H1 (cell line): ENCODE measurements around the gene PRKAG1. TPM values are rescaled to one million over a fixed set of nuclear protein-coding genes. Genes with fewer than 3 reads are reported as not detected.

Source experiments
- CBX5 ChIP-seq: fragments of 300-800, 300-1000 bp; sonication (generic); IDR thresholded peaks from 2 replicates; pipeline ENCODE4 v1.7.1; 2016; ENCODE audit warnings: antibody characterized with exemption, low read length, low read depth
- CHD1 ChIP-seq: IDR thresholded peaks from 2 replicates; pipeline ENCODE4 v1.6.1; 2012; ENCODE audit warnings: low read depth, low read length, improper control_type of control experiment
- EP300 ChIP-seq, 2 experiments: IDR thresholded peaks; 1 replicate in 1 of 2; 2 replicates in 1 of 2; pipeline ENCODE4 v1.6.1; 2011 to 2012; ENCODE audit warnings: low read depth in 2 of 2, low read length in 2 of 2, mild to moderate bottlenecking in 2 of 2, borderline replicate concordance in 1 of 2, inconsistent platforms in 1 of 2, moderate library complexity in 1 of 2
- JUND ChIP-seq: IDR thresholded peaks from 2 replicates; pipeline ENCODE4 v1.6.1; 2011; ENCODE audit warnings: mild to moderate bottlenecking, improper control_type of control experiment, low read length
- TBP ChIP-seq: IDR thresholded peaks from 2 replicates; pipeline ENCODE4 v1.6.1; 2011; ENCODE audit warnings: low read depth, low read length, improper control_type of control experiment
- polyA plus RNA-seq, 7 experiments: library from polyadenylated mRNA; depleted of rRNA in 3 of 7; stranded (reverse) in 5 of 7; unstranded in 2 of 7; fragments of >200 nt in 5 of 7; fragments of 200-250 nt in 2 of 7; gene quantifications; 1 replicate in 5 of 7; 2 replicates in 1 of 7; 4 replicates in 1 of 7; pipeline versions ENCODE4 v1.2.1 to v1.2.3, GENCODE V29; 2011 to 2013; ENCODE audit warnings: missing spikeins in 2 of 7, mixed read lengths in 2 of 7
- total RNA-seq: library from RNA; stranded (reverse); fragmentation: NEBNext Ultra II Directional; extraction: Animal tissue kit (Norgen Biotek cat#: 25700); gene quantifications from 2 replicates; pipeline ENCODE4 v1.2.1, GENCODE V29; 2021

Gene PRKAG1
- total and polyA plus RNA-seq, 2 of the 8 experiments (the other 6 are each of a cell fraction or from before 2014, with no cell fraction given), result 38.6 to 57.5 TPM

DNA sequence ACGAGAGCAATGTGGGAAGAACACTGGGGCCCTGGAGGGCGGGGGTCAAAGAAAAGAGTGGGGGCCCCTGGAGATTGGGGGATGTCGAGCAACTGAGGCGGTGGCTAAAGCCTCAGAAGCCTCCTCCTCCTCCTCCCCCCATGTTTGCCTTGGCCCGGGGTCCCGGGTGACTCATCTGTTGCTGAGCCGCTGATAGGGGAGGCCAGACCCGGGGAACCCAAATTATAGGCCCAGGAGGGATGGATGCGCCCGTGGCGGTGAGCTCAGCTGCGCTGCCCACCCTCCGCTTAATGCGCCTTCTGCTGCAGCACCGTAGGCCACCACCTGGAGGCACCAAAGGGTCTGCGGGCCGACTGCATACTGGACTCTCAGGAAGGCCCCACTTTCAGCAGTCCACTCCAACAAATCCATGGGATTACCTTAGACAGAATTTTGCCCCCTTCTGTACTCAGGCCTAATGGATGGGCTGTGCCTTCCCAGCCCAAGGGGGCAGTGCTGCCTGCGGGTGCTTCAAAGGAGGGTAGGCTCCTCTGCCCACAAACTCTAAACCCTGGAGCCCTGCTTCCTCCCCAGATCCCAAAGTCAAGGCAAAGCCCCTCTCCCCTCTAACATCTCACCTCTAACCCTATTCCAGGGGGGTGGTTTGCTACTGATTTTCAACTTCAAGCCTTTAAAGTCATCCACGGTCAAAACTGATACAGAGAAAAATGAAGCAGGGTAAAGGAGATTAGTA lies 44.5 kb downstream of the PRKAG1 start (continued):
- TF ChIP-seq TBP (no peak), CHD1 (no peak), EP300 (IDR thresholded peaks at IDR 0.05; ENCODE audit: borderline replicate concordance in 1 of 2, low read depth in 2 of 2, low read length in 2 of 2) (no peak), CBX5 (no peak), JUND (peak; percentile 25; the same call in 1 of the 2 replicates)
